ENCODE results near the gene RBM19. TPM values are rescaled to one million over a fixed set of nuclear protein-coding genes. Genes with fewer than 3 reads are reported as not detected.

Gene RBM19
- total RNA-seq, 1 experiment from 2014 or later, result 23.8 TPM

DNA sequence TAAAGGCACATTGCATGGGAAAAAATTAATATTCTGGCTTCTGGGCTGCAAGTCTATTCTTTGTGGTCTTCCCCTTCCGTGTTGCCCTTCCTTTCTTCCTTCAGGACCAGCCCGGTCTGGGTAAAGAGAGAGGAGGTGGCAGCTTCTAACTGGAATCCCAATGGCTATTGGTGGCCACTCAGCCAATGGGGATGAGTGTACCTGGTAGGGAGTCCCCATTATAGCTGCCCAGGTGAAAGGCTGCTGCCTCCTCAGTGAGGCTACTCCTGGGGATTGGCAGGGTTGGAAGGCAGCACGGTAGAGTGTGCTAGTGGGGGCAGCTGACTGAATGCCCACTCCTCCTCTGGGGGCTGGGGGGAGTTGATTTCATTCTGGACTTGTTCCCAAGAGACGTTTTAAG is 112.6 kb downstream of the RBM19 start:
- in situ Hi-C loops (cut with HindIII; ENCODE audit: low pct_unique_long_range_greater_than_20kb, low sequenced_read_pairs), result no loop called here
- no peak for DNase-seq (ENCODE audit: low read depth)

GRCh38 chr12:113852695-113853490 is 113.2 kb downstream of the RBM19 start:
- no peak for DNase-seq (ENCODE audit: low read depth)
- in situ Hi-C loops (cut with HindIII; ENCODE audit: low pct_unique_long_range_greater_than_20kb, low sequenced_read_pairs), result no loop called here

DNA sequence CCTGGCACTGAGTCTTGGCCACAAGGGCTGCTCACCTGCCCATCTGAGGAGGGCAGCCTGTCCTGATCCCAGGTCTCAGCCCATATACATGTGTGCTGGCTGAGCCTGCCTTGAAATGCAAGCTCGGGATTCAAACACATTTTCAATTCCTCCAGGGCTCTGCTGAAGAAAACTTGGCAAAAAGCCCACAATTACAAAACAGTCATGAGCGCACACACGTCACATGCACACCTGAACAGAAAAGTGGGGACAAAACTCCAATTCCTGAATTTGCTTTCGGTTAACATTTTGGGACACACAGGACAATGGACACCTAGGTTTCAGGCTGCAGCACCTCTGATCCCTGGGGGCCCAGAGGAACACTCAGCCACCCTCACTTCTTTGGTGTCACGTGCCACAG is 113.9 kb downstream of the RBM19 start:
- in situ Hi-C loops (cut with HindIII; ENCODE audit: low pct_unique_long_range_greater_than_20kb, low sequenced_read_pairs), result no loop called here

GRCh38 chr12:113850309-113851056 is 115.6 kb downstream of the RBM19 start:
- in situ Hi-C loops (cut with HindIII; ENCODE audit: low pct_unique_long_range_greater_than_20kb, low sequenced_read_pairs), result no loop called here
- DNase-seq (ENCODE audit: low read depth), result no peak

More for the DNA sequence above, 113.9 kb downstream of the RBM19 start:
- no peak for DNase-seq (ENCODE audit: low read depth)

DNA sequence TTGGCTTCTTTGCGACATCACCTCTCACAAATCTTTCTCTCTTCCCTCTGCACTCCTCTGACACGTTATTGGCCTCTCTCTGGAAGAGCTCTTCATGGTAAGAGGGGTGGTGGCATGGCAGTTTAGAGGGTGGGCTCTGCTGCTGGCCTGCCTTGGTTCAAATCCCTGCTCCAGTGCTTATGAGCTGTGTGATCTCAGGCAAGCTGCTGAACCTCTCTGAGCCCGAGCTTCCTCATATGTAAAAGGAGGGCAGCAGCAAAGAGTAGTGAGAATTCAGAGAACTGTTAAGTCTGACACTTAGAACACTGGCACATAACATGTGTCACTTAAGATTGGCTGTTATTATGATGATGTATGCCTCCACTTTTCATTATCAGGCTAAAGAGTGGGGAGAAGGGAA is 118.3 kb downstream of the RBM19 start:
- in situ Hi-C loops (cut with HindIII; ENCODE audit: low pct_unique_long_range_greater_than_20kb, low sequenced_read_pairs), result no loop called here
- DNase-seq (ENCODE audit: low read depth), result no peak

- in situ Hi-C loops (cut with HindIII; ENCODE audit: low pct_unique_long_range_greater_than_20kb, low sequenced_read_pairs), result no loop called here
- no peak for DNase-seq (ENCODE audit: low read depth)
These were observed 119.0 kb downstream of the RBM19 start for GRCh38 chr12:113846883-113847755.

DNA sequence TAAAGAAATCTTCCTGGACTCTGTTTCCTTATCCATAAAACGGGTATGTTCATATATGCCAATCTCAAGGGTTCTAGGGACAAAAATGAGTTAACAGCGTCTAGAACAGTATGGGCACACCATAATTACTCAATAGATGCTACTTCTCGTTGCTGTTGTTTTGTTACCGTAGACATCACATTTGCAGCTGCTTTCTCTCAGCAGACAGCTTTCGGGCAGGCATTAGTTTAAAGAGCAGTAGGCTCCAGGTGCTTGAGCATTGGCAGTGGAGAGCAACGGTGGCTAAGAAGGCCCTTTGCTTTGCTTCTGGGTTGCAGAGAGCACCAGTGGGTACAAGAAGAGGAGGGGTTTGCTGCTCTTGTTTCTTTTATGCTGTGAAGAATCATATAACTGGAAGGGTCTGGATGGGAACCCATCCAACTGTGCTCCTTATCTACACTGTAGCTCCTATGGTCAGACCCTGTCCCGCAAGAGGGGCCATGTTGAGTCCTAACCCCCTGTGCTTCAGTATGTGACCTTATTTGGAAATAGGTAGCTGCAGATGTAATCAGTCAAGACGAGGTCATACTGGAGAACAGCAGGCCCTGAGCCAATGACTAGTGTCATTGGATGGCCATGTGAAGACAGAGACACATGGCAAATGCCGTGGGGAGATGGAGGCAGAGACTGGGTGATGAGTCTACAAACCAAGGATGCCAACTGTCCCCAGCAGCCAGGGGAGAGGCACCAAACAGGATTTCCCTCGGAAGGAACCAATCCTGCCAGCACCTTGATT is 120.0 kb downstream of the RBM19 start:
- in situ Hi-C loops (cut with HindIII; ENCODE audit: low pct_unique_long_range_greater_than_20kb, low sequenced_read_pairs), result no loop called here
- DNase-seq (ENCODE audit: low read depth), result no peak

DNA sequence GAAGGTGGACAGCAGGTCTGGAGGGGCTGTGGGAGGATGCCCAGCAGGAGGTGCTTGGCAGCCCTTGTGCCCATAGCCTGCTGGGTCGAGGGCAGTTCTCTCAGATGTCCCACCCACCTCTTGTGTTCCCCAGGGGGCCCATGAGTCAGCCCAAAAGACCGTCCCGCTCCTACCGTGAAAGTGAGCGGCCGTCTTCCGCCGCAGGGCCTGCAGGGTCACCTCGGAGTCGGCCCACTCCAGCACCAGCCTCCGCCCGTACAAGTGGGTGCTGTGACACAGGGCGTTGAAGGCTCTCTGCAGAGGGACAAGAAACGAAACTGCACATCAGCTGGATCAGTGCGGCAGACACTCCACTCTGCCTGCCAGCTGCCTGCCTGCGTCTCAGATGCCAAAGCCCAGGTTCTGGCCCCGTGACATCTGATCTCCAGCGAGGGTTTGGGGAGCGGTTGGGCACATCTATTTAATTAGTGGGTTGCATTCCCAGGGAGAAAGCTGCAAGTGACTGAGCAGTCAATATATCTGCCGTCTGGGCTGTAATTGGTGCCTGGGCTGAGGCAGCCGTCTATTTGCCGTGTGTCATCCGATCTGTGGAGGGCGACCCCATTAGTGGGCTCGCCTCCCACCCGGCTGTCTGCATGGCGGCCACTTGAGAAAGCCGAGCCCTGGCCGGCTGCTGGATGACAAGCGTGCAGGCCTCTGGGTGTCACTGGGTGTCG is 121.5 kb downstream of the RBM19 start:
- in situ Hi-C loops (cut with HindIII; ENCODE audit: low pct_unique_long_range_greater_than_20kb, low sequenced_read_pairs), result no loop called here
- DNase-seq (ENCODE audit: low read depth), result no peak

GRCh38 chr12:113842699-113843098 is 123.4 kb downstream of the RBM19 start:
- DNase-seq (ENCODE audit: low read depth), result no peak
- in situ Hi-C loops (cut with HindIII; ENCODE audit: low pct_unique_long_range_greater_than_20kb, low sequenced_read_pairs), result no loop called here

DNA sequence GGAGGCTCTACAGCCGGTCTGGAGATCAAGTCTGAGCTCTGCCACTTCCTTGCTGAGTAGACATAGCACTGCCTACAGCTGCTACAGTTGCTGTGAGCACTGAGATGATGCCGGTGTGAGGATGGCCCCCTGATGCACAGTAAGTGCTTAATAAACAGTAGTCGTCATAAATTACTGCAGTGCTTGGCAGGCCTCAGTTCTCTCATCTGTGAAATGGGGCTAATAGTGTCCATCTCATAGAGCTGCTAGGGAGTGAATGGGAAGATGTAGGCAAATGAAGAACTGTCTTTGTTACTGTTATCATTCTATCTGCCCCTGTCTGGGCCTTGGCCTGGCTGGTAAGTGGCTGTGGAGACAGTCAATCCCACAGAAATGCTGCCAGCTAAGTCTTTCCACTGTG is 124.3 kb downstream of the RBM19 start:
- no peak for DNase-seq (ENCODE audit: low read depth)
- in situ Hi-C loops (cut with HindIII; ENCODE audit: low pct_unique_long_range_greater_than_20kb, low sequenced_read_pairs), result no loop called here

GRCh38 chr12:113840401-113841042 is 125.6 kb downstream of the RBM19 start:
- no peak for DNase-seq (ENCODE audit: low read depth)
- in situ Hi-C loops (cut with HindIII; ENCODE audit: low pct_unique_long_range_greater_than_20kb, low sequenced_read_pairs), result no loop called here

- in situ Hi-C loops (cut with HindIII; ENCODE audit: low pct_unique_long_range_greater_than_20kb, low sequenced_read_pairs), result no loop called here
- DNase-seq (ENCODE audit: low read depth), result no peak
These were observed 127.2 kb downstream of the RBM19 start for GRCh38 chr12:113838896-113839295.

DNA sequence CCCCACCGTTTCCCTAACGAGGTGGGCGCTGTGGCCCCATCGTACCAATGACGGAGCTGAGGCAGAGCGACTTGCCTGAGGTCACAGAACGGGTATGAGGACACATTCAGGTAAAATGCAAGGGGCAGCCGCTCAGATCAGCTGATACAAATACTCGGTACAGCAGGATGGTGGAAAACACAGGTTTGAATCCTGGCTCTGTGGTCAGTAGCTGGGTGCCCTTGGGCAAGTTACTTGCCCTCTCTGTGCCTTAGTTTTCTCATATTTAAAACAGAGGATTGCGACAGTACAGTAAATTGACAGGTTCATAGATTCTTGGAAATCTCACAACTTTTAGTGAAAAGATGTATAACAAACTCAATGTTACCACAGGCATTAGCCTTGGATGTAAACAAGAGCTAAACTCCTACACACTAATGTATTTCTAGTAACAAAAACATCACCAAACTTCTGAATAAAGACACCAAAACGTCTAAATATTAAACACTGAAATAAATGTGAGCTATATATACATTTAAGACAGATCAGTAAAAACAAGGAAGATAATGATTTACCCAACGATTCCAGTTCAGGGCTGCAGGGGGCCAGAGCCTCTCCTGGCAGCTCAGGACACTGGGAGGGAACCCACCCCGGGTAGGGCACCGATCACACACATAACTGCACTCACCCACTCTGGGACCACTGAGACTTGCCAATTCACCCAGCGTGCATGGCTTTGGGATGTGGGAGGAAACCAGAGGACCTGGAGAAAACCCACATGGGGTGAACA is 128.4 kb downstream of the RBM19 start:
- in situ Hi-C loops (cut with HindIII; ENCODE audit: low pct_unique_long_range_greater_than_20kb, low sequenced_read_pairs), result no loop called here
- DNase-seq (ENCODE audit: low read depth), result no peak

DNA sequence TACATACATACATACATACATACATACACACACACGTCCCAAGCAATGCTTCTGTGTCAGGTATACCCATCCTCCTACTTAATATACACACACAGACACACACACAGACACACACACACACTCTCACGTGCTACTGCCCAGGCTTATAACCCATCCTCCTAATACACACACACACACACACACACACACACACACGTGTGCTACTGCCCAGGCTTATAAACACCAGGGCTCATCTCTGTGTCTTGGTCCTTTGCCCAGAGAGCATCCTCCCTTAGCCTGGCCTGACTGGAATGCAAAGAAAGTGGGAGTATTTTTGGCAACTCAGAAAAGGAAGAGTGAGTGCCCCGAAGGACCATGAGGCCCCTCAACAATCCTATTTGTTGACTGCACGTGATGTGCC is 129.0 kb downstream of the RBM19 start:
- in situ Hi-C loops (cut with HindIII; ENCODE audit: low pct_unique_long_range_greater_than_20kb, low sequenced_read_pairs), result no loop called here
- DNase-seq (ENCODE audit: low read depth), result no peak

GRCh38 chr12:113835896-113836295 is 130.2 kb downstream of the RBM19 start:
- in situ Hi-C loops (cut with HindIII; ENCODE audit: low pct_unique_long_range_greater_than_20kb, low sequenced_read_pairs), result no loop called here
- no peak for DNase-seq (ENCODE audit: low read depth)

GRCh38 chr12:113835433-113835832 is 130.7 kb downstream of the RBM19 start:
- DNase-seq (ENCODE audit: low read depth), result no peak
- in situ Hi-C loops (cut with HindIII; ENCODE audit: low pct_unique_long_range_greater_than_20kb, low sequenced_read_pairs), result no loop called here

Data from Caki2 (cell line).